Sciatic nerve (tissue), 2 donors: ENCODE data around the gene SNTA1. TPM values are rescaled to one million over a fixed set of nuclear protein-coding genes. Genes with fewer than 3 reads are reported as not detected.

Experiments used
- ATAC-seq: fragments of 200-7000 bp; cut with Tn5 transposase; one replicate; pipeline ENCODE4 v1.9.1; 2020; ENCODE audit warnings: mild to moderate bottlenecking, moderate library complexity
- DNase-seq: peaks from one replicate; pipeline ENCODE4 v3.0.0-alpha.2; 2020; ENCODE audit warnings: low spot score
- intact Hi-C: fragments of 100-400 bp; cut with DNase I; formaldehyde crosslinking; loops from one replicate; pipeline ENCODE4 v1.14.2; 2022
- total RNA-seq: library from RNA; stranded (reverse); fragmentation: NEBNext Ultra II Directional; extraction: Animal tissue kit (Norgen Biotek cat#: 25700); gene quantifications from one replicate; pipeline ENCODE4 v1.2.1, GENCODE V29; 2021
- donor health status: DM: no; HTN: no; CAD: no.
- donor health status: DM: no; HTN: no; CAD: no.

Gene SNTA1
- total RNA-seq, 1 donor from 2014 or later, result 47.1 TPM

DNA sequence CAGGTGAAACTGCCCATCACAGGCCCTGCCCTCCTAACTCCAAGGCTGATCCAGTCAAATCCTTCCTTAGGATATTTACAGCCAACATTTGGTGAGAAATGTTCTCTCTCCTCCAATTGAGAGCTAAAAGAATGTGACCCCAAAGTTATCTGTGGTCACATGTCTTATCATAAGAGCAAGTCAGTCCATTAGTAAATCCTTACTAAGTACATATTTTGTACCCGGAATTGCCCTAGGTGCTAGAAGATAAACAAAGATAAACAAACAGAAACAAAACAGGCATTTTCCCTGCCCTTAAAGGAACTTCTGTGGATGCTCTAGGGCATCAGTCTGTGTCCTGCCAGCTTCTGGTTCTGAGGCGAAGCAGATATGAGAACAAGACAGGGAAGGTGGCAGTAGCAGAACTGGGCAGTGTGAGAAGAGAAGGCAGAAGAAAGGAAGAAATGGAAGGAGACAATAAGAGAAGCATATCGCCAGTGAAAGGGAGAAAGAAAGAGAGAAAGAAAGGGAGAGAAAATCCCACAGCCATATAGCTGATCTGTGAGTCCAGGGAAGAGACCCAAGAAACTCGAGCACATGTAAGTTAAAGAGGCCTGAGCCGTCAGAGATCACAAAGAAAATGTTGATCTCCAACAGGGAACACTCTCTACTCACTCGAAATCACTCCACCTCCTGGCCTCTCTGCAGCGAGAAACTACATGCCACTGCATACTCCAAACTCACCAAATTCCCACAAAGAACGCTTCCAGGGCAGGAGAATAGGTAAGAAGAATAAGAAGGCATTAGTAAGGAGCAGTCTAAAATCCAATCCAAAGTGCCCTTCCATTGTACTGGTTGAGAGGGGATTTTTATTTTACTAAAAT is 83.9 kb downstream of the SNTA1 start:
- intact Hi-C loops, result no loop called here

More for the DNA sequence above, 83.9 kb downstream of the SNTA1 start:
- ATAC-seq, result no peak
- DNase-seq, result no peak

Other genes with a start within 250 kb of the SNTA1 start
- not detected for gene BPIFA3, start 226.4 kb downstream of the SNTA1 start, total RNA-seq
- gene BPIFA1, start 207.8 kb downstream of the SNTA1 start, total RNA-seq, result not detected
- 2.1 TPM for gene BPIFB1, start 160.5 kb downstream of the SNTA1 start, total RNA-seq
- gene CDK5RAP1, start 42.2 kb downstream of the SNTA1 start, total RNA-seq, result 27.4 TPM
- 26.0 TPM for gene CBFA2T2, start 46.3 kb upstream of the SNTA1 start, total RNA-seq
- gene C20orf144, start 218.6 kb upstream of the SNTA1 start, total RNA-seq, result not detected
- gene ACTL10, start 223.2 kb upstream of the SNTA1 start, total RNA-seq, result 0.71 TPM
- gene NECAB3, start 230.7 kb upstream of the SNTA1 start, total RNA-seq, result 24.1 TPM
- gene E2F1, start 242.6 kb upstream of the SNTA1 start, total RNA-seq, result 1.4 TPM